GM12892 (cell line): ENCODE results near the gene FDX2.

Source experiments
- DNase-seq: peaks from one replicate; pipeline ENCODE4 v3.0.0; 2011; ENCODE audit not compliant: insufficient read length
- FAIRE-seq: peaks from 2 replicates; lab custom pipeline; 2011; peaks lifted over from hg19 to GRCh38; lab: Jason Lieb, UNC
- POLR2A ChIP-seq: IDR thresholded peaks from 2 replicates; pipeline ENCODE4 v1.6.1; 2011; ENCODE audit warnings: low read depth, low read length, control low read depth
- POLR2AphosphoS5 ChIP-seq: IDR thresholded peaks from 2 replicates; pipeline ENCODE4 v1.6.1; 2011; ENCODE audit warnings: low read depth, low read length, control low read depth
- TAF1 ChIP-seq: IDR thresholded peaks from 2 replicates; pipeline ENCODE4 v1.6.1; 2011; ENCODE audit warnings: low read depth, mild to moderate bottlenecking, control low read depth, low read length, borderline replicate concordance

The FDX2 gene

DNA sequence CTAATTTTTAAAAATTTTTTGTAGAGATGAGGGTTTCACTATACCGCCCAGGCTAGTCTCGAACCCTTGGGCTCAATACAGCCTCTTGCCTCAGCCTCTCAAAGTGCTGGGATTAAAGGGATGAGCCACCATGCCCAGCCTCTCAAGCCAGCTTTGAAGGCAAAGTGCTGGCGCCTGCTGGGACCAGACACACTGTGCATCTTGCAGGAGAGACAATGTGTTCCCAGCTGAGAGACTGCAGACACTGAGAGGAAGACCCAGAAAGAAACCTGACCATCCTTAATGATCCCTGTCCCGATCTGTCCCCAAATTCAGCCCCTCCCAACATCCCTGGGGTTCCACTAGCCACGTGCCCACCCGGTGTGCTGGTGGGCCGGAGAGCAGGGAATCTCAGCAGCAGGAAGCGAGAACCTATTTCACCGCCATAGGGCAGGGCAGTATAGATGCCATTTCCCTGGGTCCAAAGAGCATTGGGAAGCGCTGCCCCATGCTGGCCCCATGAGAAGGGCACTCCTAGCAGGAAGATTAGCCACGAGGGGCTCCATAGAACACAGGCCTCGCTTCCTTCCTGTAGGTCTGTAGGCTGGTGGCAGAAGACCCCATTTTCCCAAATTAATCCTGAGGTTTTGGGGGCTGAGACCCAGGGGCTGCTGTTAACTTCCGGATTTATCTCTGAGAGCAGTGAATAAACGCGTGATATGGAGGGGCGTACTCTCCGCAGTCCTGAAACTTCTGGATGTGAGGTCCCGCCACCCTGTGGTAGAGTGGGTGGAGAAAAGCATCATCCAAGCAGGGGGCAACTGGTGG, 16.5 kb upstream of the FDX2 start:
- TF ChIP-seq POLR2AphosphoS5 (no peak), TAF1 (no peak), POLR2A (no peak)
- FAIRE-seq (peak; percentile 21), DNase-seq (peak; percentile 7)

DNA sequence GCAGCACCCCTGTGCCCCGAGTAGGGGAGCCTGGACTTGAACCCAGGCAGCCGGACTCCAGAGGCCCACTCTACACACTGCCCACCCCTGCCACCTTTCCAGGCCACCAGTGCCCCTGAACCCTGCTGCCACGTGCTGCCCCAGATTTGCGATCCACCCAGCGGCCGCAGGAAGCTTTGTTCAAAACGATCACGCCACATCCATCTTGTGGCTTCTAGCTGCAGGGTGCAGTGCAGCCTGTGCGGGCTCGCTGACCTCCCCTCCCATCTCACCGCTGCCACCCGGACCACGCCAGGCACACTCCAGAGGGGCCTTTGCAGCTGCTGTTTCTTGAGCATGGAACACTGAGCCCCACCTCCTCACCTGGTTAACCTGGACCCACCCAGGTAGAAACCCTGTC, 13.7 kb upstream of the FDX2 start:
- no peak for DNase-seq
- no peak for FAIRE-seq
- TF ChIP-seq POLR2A (no peak), TAF1 (no peak), POLR2AphosphoS5 (no peak)

- TF ChIP-seq POLR2A (no peak), POLR2AphosphoS5 (no peak), TAF1 (no peak)
- no peak for FAIRE-seq
Observed at GRCh38 chr19:10328558-10329429, 13.0 kb upstream of the FDX2 start.

GRCh38 chr19:10327793-10328192, 12.0 kb upstream of the FDX2 start:
- FAIRE-seq: no peak
- TF ChIP-seq POLR2AphosphoS5 (no peak), TAF1 (no peak), POLR2A (no peak)
- DNase-seq: no peak

More at GRCh38 chr19:10328558-10329429, 13.0 kb upstream of the FDX2 start:
- DNase-seq: peak; percentile 2

DNA sequence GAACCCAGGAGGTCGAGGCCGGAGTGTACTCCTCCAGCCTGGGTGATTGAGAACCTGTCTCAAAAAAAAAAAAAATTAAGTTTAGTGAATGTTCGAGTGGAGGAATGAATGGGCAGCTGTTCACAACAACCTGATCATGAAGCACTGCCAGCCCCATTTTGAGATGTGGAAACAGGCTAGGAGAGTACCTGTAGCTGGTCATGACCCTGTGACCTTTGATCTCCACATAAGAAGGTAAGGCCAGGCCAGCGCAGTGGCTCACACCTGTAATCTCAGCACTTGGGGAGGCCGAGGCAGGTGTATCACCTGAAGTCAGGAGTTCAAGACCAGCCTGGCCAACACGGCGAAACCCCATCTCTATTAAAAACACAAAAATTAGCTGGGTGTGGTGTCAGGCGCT, 9.9 kb upstream of the FDX2 start:
- DNase-seq: no peak
- TF ChIP-seq POLR2AphosphoS5 (no peak), POLR2A (no peak), TAF1 (no peak)
- FAIRE-seq: no peak

DNA sequence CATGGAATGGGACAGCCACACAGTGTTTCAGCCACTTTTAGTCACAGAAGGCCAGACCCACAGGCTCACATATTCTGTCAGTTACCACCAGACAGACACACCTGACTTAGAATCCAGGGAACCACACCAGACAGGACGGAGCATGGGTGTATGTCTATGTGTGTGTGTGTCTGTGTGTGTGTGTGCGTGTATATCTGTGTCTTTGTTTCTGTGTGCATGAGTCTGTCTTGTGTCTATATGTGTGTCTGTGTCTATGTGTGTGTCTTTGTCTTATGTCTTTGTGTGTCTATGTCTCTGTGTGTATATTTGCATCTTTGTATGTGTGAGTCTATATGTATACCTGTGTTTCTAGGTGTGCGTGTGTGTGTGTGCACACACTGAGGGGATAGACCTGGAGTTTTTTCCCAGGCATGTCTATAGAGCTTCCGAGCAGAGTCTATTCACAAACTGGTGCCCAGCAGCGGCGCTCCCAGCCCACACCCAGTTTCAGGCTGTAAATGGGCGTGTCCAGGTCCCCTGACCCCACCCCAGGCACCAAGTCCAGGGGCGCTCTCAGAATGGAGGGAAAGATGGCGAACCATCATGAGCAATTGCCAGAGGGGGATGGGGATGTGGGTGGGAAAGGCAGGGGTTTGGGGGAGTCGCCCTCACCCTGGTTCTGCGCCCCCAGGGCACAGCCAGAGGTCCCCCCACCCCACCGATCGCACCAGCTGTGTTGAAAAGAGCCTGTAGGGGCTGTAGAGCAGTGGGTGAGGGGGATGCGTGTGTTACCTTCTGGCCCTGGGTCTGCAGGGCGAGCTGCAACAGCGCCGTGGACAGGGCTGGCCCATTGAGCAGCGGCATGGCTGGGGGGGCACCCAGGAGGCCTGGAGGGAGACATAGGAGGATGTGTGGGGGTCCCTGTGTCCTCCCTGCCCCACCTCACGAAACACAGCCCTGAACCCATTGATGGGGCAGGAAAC, 6.3 kb upstream of the FDX2 start:
- FAIRE-seq (no peak), DNase-seq (no peak)
- TF ChIP-seq POLR2A: peak; percentile 66; the same call in 1 of the 2 replicates
- no peak for TF ChIP-seq TAF1
- TF ChIP-seq POLR2AphosphoS5: peak; percentile 77

GRCh38 chr19:10321417-10321797, 5.6 kb upstream of the FDX2 start:
- FAIRE-seq: no peak
- DNase-seq: no peak
- TF ChIP-seq POLR2AphosphoS5 (no peak), POLR2A (no peak), TAF1 (no peak)

- FAIRE-seq (no peak), DNase-seq (no peak)
- TF ChIP-seq TAF1: no peak
- TF ChIP-seq POLR2A: peak; percentile 40; the same call in 1 of the 2 replicates
Observed at GRCh38 chr19:10320602-10321416, 5.0 kb upstream of the FDX2 start.

DNA sequence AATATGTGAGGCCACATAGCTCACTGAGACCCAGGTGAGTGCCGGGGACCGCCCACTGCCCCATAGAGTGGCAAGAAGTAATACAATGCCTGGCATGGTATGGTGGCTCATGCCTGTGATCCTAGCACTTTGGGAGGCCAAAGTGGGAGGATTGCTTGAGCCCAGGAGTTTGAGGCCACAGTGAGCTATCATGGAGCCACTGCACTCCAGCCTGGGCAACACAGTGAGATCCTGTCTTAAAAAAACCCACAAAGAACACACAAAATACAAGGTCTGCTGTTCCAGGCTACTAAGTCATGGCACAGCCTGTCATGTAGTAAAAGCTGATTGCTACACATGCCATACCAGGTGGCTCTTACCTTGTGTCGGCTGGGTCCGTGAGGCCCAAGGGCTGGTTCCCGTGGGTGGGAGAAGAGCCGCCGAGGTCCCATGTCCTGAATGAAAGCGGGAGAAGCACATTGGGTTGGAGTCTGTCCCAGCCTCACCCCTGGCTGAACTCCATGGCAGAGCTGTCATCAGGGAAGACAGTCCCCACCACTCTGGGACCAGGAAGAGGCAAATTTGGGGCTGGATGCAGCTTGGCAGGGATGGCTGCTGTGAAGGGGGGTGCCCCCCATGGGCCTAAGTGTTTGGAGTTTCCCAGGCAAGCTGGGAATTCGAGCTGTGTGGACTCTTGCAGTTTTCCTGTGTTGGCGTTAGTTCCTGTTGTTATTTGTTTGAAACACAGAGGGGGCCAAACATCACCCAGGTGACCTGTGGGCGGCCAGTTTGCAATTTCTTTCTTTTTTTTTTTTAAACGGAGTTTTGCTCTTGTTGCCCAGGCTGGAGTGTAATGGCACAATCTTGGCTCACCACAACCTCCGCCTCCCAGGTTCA, 3.2 kb upstream of the FDX2 start:
- DNase-seq (no peak), FAIRE-seq (no peak)
- no peak for TF ChIP-seq POLR2A
- TF ChIP-seq POLR2AphosphoS5: no peak
- TF ChIP-seq TAF1: no peak
